T follicular helper cell (primary cell): ENCODE data around the gene MAP3K4.

Experiments used
- DNase-seq: peaks from one replicate; pipeline ENCODE4 v3.0.0-alpha.2; 2020; ENCODE audit warnings: low read depth
- total RNA-seq, 2 experiments: gene quantifications; one replicate each; lab custom pipeline; 2026; lab: John Stamatoyannopoulos, UW

MAP3K4 gene, protein sequence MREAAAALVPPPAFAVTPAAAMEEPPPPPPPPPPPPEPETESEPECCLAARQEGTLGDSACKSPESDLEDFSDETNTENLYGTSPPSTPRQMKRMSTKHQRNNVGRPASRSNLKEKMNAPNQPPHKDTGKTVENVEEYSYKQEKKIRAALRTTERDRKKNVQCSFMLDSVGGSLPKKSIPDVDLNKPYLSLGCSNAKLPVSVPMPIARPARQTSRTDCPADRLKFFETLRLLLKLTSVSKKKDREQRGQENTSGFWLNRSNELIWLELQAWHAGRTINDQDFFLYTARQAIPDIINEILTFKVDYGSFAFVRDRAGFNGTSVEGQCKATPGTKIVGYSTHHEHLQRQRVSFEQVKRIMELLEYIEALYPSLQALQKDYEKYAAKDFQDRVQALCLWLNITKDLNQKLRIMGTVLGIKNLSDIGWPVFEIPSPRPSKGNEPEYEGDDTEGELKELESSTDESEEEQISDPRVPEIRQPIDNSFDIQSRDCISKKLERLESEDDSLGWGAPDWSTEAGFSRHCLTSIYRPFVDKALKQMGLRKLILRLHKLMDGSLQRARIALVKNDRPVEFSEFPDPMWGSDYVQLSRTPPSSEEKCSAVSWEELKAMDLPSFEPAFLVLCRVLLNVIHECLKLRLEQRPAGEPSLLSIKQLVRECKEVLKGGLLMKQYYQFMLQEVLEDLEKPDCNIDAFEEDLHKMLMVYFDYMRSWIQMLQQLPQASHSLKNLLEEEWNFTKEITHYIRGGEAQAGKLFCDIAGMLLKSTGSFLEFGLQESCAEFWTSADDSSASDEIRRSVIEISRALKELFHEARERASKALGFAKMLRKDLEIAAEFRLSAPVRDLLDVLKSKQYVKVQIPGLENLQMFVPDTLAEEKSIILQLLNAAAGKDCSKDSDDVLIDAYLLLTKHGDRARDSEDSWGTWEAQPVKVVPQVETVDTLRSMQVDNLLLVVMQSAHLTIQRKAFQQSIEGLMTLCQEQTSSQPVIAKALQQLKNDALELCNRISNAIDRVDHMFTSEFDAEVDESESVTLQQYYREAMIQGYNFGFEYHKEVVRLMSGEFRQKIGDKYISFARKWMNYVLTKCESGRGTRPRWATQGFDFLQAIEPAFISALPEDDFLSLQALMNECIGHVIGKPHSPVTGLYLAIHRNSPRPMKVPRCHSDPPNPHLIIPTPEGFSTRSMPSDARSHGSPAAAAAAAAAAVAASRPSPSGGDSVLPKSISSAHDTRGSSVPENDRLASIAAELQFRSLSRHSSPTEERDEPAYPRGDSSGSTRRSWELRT (N-terminal part only)
- total RNA-seq: 160 to 185 reads per million in 2 experiments

DNA sequence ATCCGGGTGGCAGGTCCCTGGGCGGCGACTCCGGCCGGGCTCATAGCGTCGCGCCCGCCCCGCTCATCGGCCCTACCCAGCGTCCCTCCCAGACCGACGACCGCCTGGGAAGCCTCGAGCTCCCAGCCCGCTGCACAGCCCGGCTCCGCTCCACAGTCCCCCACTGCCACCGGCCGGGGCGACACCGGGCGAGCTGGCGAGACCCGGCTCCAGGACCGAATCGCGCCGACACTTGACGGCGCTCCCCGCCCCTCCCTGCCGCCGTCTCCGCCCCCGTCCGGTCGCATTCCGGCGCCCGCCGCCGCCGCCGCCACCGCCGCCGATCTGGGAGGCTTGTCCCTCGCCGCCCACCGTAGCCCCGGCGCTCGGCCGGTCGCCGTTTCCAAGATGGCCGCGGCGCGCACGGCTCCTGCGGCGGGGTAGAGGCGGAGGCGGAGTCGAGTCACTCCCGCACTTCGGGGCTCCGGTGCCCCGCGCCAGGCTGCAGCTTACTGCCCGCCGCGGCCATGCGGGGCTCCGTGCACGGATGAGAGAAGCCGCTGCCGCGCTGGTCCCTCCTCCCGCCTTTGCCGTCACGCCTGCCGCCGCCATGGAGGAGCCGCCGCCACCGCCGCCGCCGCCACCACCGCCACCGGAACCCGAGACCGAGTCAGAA, at the start of gene MAP3K4:
TSS of gene MAP3K4 (plus strand) at position 364 of the 655 bp plus-strand sequence. CDS start at position 527, 163 bp downstream.
- peak; percentile 65 for DNase-seq

DNA sequence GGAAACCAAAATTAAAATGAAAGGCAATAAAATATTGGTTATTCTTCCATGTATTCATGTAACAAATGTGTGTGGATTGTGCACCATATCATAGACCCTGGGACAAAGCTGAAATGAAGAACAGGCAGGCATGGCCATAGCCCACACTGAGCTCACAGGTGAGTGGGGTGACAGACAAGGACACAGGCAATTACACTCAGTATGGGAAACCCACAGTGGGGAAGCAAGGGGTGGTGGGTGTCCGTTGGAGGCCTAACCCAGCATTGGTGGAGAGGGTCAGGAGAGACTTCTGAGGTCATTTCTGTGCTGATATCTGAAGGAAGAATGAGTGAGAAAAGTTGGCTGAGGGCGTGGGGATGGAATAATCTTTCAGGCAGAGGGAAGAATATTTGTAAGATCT, 47.6 kb upstream of the MAP3K4 start:
- no peak for DNase-seq

DNA sequence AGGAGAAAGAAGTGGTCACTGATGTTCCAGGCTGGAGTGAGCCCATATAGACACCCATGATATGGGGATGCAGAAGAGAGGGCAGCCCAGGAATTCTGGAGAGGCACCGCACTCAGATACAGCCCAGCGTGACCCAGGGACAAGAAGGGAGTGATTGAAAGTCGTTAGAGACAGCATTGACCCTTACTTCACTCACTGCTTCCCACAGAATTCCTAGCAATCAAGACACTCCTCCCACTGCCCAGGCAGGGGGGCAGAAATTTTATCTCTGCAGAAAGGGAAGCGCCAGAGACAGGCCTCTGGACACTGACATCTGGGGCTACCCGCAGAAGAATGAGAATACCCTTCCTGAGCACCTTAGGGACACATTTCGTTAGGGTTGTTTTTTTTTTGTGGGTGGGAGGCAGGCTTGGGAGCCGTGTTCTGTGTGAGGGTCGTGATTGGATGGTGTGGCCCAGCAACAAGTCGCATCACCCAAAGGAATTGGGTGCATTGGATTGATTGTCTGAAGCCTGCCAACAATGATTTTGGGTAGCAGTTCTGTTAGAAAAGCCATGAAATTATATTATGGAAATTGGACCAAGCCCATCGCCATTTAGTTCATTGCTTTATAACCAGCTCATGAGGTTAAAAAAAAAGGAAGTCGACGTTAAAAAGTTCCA, 45.9 kb upstream of the MAP3K4 start:
- no peak for DNase-seq

DNA sequence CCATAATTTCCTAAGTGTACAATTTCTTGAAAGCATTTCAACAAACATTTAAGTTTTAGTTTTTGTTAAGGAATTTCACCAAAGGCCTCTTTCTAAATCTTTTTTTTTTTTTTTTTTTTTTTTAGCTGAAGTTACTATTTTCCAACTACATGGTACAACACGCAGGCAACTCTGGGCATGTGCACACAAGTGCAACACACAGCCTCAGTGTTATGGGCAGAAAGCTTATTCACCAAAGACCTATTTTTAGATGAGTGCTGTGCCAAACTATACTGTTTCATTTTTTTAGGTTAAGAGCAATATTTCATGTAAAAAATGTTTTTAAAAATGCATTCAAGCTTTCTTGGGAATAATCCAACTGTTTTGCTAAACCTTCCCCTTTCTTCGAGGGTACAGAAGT, 42.0 kb upstream of the MAP3K4 start:
- no peak for DNase-seq

DNA sequence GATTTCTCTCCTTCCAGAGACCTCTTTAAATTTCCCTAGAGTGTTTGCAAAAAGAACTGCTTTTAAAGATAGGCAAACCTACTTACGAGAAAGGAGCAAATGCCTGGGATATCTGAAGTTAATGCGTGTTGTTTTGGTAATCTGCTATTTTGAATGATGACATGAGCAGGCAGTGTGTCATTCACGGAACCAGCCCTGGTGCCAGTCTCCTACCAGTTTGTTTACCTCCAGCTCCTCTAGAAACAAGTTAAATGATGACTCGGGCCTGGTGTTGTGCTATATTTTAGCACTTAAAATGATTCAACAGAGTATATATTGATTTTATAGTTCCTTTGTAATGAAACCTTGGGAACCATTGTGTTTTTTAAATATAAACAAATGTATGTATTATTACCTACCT, 41.1 kb upstream of the MAP3K4 start:
- no peak for DNase-seq

DNA sequence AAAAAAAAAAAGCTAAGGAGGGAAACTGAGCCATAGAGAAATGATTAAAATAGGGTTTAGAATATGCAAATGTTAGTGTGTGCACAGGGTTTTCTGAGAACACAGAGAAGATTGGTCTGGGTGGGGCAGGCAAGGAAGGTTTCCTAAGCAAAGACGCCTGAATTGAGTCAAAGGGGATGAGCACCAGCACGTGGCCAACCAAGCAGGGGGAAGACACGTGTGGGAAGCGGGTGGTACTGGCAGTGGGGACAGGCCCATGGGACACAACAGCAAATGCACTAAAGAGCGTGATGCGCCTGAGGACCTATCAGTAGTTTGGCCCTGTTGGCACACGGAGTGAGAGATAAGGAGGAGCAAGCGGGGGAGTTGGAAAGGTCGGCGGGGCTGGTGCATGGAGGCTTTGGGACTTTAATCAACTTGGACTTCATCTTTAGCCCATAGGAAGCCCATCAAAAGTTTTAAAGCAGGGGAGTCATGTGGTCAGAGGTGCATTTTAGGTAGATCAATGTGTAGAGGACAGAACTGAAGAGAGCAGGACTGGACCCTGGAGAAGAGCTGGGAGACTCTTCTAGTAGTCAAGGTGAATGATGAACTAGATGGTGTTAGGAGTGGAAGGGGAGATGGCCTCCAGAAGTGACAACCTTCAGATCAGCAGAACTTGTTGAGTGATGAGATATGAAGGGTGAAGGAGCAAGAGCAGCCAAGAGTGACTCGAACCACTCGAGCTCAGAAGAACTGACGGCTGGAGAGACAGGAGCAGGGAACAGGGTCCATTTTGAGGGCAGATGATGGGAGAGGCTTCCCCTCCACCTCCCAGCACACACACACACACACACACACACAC, 40.2 kb upstream of the MAP3K4 start:
- DNase-seq: no peak

DNA sequence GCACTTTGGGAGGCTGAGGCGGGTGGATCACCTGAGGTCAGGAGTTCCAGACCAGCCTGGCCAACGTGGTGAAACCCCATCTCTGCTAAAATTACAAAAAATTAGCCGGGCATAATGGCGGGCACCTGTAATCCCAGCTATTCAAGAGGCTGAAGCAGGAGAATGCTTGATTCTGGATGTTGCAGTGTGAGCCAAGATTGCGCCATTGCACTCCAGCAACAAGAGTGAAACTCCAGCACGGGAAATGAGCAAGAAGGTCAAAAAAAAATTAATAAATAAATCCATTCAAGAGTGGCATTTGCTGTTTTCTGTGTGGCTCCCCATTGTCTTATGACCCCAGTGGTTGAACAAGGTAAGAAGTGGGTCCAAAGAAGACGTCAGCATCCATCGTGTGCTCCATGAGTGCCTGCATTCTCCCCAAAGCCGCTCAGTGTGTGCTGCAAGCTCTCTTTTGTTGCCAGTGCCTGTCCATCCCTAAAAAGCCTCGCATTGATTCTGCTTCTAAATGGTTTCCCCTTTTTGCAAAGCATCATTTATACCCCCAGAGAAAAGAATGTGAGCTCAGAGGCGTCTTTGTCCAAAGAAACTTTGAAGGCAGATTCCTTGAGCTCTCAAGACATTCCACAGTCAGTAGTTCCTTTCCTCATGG, 38.8 kb upstream of the MAP3K4 start:
- no peak for DNase-seq

DNA sequence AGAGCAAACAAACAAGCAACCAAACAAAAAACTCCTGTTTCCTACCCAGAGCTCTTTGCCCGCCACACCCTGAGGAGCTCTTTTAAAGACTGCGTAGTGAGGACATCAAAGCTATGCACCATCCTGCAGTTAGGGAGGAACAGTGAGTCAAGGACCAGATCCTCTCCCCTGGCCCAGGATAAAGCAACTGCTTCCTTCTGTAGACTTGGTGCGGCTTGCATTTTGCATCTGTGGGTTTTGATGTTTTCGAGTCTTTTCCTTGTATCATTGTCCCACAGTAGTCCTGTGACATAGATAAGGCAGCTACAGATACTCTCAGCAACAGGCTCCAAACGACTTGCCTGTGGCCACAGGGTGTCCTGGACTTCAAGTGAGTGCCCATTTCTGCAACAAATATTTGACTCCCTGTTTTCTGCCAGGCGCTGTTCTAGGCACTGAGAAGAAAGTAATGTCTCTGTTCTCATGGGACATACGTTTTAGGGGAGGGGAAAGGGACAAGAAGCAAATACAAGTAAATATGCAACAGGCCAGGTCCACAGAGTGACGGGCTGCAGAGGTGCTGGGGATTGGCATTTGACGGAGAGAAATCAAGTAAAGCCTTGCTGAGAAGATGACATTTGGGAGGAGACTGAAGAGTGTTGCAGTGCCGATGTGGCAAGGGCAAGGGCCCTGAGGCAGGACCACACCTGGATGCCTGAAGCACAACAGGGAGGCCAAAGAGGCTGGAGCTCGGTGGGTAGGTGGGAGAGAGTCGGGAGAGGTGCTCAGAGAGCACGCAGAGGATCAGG, 35.9 kb upstream of the MAP3K4 start:
- DNase-seq: no peak

DNA sequence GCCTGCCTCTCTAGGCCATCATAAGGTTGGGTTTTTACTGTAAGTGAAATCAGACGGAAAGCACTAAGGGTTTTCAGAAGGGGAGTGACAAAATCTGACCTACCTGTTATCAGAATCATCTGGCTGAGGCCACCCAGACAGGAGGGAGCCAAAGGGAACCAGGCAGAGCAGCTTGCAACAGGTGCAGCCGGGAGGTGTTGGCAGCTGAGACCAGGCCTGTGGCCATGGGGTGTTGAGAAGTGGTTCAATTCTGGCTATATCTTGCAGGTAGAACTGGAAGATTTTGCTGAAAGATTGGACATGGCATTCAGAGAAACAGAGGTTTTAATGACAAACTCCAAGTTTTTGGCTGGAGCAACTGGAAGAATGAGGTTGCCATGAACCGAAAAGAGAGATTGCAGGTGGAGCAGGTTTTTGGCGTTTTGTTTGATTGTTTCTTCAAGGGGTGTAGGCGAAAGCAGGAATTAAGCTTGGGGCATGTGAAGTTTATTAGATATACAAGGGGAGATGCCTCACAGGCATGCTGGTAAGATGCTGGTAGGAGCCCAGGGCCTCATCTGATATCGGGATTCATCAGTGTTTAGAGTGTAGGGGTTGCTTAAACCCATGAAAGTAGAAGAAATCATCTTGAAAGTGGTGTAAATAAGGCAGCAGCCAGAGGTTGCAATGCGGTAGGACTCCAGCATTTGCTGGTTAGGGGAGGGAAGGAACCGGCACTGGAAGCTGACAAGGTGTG, 35.1 kb upstream of the MAP3K4 start:
- no peak for DNase-seq

DNA sequence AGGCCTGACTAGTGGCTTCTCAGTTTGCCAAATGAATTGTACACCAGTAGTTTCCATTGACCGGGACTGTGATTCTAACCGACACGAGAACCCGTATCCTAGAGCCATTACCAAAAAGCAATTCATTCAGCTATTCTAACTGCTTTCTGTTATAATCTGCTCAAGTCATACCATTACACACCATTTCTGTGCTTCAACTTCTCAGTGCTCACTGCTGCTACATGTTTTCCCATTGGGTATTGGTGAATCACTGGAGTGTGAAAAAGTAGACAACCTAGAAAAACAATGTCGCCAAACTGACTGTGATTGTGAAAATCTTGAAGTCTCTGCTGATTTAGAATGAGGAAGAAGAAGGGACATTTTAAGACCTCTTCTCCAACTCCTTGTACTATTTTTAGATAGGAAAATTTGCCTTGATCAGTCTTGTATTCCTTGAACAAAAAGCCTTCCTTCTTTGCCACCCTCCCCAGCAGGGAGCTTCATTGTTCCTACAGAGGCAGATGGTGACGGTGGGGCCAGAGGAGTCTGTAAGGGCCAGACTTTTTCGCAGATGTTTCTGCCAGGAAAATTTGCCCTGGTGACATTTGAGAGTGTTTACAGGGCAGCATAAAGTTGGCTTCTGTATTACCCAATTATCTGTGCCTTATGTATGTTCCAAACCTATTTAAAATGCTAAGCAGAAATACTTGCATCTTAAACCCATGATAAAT, 31.7 kb upstream of the MAP3K4 start:
- DNase-seq: no peak

DNA sequence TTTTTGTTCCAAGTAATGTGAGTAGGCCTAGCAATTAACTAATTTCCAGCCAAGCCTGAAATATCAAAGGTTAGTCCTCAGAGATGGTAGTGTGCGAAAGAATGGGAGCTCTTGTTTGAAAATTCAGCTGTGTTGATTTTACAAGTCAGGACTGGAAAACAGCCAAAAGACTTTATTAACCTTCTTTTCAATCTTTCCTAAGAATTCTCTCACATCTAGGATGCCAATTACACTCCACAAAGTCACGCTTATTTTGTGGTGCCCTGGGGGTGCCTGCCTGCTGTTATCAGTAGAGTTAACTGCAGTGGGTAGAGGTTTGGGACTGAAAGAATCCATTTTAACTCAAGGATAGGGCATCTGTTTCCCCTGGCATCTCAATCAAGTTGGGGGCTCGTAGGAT, 30.7 kb upstream of the MAP3K4 start:
- no peak for DNase-seq

DNA sequence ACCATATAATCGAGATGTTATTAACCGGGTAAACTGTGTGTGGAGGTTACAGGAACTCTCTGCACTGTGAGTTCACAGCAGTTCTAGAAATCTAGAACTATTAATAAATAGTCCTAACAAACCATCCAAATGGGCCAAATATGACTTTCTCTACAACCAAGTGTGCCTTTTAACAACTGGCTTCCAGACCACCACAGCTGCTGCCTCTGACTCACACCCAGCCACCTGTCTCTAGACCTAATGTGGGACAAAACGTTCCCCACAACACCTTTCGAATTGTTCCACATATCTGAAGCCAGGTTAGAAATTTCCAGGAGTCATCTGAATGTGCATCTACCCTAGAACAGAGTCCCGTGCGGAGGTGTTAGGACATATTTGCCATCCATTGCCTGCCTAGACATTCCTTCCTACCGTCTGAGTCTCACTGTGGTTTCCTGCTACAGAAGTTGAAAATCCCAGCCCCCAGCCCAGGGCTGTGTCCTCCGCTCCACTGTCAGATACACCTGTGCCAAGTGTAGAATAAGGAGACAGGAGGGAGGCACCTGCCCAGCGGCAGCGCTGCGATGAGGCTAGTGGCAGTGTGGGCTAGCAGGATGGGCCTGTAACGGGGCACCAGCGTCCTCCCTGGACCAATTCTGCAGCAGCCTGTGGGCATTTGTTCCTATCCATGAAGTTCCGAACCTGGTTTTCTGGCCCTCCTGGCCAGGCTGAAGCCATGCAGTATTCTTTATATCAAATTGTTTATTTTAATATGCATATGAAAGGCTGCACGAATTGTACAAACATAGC, 28.5 kb upstream of the MAP3K4 start:
- DNase-seq: no peak

DNA sequence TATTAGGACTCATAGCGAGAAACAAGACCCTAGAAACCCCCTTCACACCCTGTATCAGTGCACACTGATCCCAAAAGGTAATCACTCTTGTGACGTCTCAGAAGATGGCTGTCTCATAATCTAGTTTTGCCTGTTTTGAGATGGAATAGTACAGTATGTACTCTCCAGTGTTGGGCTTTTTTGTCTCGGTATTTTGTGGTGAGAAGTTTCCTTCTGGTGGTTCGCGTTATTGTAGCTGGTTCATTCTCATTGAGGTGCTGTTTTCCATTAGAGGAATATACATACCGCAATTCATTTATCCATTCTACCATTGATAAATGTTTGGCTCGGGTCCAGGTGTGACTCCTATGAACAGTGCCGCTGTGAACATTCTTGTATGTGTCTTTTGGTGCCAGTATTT, 27.9 kb upstream of the MAP3K4 start:
- no peak for DNase-seq

DNA sequence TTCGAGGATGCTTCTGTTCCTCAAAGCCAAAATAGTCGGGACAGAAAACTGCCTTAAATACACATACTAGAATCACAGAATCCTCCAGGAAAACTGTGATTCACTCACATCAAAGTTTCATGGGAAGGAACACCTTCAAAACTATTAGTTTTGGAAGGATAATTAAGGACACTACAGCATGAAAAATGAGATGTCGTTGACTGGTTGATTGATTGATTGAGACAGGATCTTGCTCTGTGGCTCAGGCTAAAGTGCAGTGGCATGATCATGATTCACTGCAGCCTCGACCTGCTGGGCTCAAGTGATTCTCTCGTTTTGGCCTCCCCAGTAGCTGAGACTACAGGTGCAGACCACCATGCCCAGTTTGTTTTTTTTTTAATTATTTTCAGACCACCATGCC, 25.7 kb upstream of the MAP3K4 start:
- no peak for DNase-seq

DNA sequence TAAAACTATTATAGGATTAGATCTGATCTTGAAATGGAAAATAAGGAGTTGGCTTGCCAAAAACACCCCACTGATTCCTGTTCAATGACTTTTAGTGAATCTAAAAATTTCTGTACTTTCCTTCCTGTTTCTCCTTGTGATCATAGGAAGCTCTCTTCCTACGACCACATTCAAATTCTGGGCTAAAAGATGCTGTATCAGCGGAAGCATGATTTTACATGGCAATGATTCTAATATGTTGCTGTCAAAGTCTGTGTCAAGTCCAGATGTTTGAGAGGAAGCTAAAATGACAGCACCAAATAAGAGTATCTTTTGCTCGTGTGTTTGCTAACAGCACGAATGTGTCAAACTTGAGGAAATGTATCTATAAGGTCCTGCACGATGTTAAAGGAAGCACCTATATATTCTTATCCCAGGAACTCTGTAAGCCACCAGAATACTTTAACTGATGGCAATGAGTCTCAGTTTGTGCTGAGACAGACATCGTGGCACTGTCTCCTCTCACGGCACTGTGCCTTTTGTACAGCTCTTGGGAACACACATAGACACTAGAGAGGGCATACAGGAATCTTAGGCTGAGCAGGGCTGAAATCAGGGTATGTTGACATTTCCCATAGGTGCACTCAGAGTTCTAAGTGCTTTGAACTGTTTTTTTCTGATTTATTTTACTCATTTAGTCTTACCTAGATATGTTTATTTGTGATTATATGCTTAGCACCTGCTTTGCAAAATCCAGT, 24.9 kb upstream of the MAP3K4 start:
- DNase-seq: no peak

DNA sequence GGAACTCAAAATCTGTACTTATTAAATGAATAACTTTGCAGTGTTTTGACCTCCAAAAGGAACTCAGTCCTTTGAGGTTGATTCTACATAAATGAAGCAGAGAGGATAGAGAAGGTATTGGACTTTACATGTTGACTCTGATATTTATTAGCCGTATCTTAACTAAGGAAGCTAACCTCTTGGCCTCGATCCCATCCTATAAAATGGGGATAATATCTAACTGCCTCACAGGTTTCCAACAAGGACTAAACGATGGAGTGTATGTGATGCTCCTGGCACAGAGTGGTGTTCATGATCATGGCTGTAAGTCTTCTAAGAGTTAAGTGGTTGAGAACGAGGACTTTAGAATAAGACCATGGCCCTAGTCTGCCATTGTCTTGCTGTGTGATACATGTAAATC, 24.2 kb upstream of the MAP3K4 start:
- DNase-seq: no peak
